ENCODE results near the gene SHROOM3.

SHROOM3 gene

GRCh38 chr4:76513482-76513881 lies 78.5 kb downstream of the SHROOM3 start:
- no peak for ATAC-seq
- TF ChIP-seq PPARA (CRISPR knock-in tag; IDR thresholded peaks at IDR 0.05; ENCODE audit: borderline replicate concordance) (no peak), ZFP3 (CRISPR knock-in tag; IDR thresholded peaks at IDR 0.05) (no peak), ZFP30 (CRISPR knock-in tag; IDR thresholded peaks at IDR 0.05) (no peak), TOX (CRISPR knock-in tag; IDR thresholded peaks at IDR 0.05; ENCODE audit: borderline replicate concordance) (no peak), SNAI2 (CRISPR knock-in tag; IDR thresholded peaks at IDR 0.05) (no peak), ARNTL (CRISPR knock-in tag; IDR thresholded peaks at IDR 0.05; ENCODE audit: borderline replicate concordance, low read depth) (no peak), CSDC2 (CRISPR knock-in tag; IDR thresholded peaks at IDR 0.05) (no peak), BACH2 (CRISPR knock-in tag; IDR thresholded peaks at IDR 0.05; ENCODE audit: borderline replicate concordance) (no peak), PATZ1 (CRISPR knock-in tag; IDR thresholded peaks at IDR 0.05; ENCODE audit: borderline replicate concordance) (no peak), TCF4 (CRISPR knock-in tag; IDR thresholded peaks at IDR 0.05; ENCODE audit: borderline replicate concordance) (no peak), RARB (CRISPR knock-in tag; IDR thresholded peaks at IDR 0.05) (no peak), ZNF8 (CRISPR knock-in tag; IDR thresholded peaks at IDR 0.05) (no peak), ESRRG (CRISPR knock-in tag; IDR thresholded peaks at IDR 0.05) (no peak), ZNF70 (CRISPR knock-in tag; IDR thresholded peaks at IDR 0.05) (no peak), ISL1 (CRISPR knock-in tag; IDR thresholded peaks at IDR 0.05) (no peak)

DNA sequence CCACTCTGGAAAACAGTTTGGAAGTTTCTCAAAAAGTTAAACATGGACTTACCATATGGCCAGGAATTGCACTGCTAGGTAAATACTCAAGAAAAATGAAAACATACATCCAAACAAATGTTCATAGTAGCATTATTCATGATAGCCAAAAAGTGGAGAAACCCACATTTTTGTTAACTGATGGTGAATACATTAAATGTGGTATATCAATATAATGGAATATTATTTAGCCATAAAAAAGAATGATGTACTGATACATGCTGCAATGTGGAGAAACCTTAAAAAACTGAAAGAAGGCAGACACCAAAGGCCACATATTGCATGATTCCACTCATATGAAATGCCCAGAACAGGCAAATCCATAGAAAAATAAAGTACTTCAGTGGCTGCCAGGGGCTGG lies 79.1 kb downstream of the SHROOM3 start:
- ATAC-seq = no peak
- TF ChIP-seq, protein P1, sequence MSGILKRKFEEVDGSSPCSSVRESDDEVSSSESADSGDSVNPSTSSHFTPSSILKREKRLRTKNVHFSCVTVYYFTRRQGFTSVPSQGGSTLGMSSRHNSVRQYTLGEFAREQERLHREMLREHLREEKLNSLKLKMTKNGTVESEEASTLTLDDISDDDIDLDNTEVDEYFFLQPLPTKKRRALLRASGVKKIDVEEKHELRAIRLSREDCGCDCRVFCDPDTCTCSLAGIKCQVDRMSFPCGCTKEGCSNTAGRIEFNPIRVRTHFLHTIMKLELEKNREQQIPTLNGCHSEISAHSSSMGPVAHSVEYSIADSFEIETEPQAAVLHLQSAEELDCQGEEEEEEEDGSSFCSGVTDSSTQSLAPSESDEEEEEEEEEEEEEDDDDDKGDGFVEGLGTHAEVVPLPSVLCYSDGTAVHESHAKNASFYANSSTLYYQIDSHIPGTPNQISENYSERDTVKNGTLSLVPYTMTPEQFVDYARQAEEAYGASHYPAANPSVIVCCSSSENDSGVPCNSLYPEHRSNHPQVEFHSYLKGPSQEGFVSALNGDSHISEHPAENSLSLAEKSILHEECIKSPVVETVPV (CRISPR knock-in tag; IDR thresholded peaks at IDR 0.05) = no peak
- TF ChIP-seq GLIS3 (CRISPR knock-in tag; IDR thresholded peaks at IDR 0.05) (no peak), ZNF8 (CRISPR knock-in tag; IDR thresholded peaks at IDR 0.05) (peak; percentile 97), ZNF70 (CRISPR knock-in tag; IDR thresholded peaks at IDR 0.05) (no peak), PATZ1 (CRISPR knock-in tag; IDR thresholded peaks at IDR 0.05; ENCODE audit: borderline replicate concordance) (no peak), SNAI2 (CRISPR knock-in tag; IDR thresholded peaks at IDR 0.05) (no peak), ARNTL (CRISPR knock-in tag; IDR thresholded peaks at IDR 0.05; ENCODE audit: borderline replicate concordance, low read depth) (no peak)

DNA sequence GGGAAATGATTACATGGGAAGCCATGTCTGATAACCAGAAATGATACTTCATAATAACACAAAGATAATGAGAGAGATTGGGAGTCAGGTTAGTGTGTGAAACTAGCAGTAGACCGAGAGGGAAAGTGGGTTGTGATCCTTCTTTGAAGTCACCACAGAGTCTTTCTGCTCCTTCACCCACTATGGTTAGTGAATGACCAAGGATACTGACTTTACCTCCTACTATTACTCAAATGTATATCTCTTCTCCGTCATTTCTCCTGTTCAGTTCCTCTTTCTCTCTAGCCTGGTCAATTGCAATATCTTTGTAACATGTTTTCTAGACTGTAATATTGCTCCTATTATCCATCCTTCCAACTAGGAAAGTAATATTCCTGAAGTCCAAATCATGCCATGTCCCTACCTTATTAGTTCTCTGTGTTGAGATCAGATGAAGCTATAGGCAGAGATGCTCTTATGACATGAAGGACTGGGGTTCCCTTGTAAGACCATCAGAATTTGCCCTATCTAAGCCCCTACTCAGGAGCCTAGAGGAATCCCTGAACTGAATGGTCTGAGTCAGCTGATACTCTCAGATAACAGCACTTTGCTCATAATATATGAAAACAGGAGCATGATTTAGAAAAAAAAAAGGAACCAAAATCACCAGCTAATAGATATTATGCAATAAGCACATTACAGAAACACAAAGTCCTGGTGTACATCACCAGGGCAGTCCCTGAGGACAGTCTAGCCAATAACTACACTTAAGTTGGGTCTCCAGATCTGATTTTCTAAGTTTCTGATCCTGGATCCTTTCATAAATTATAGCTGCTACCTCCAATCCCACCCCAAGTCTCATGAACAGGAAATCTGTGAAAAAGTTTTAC lies 81.2 kb downstream of the SHROOM3 start:
- ATAC-seq = no peak
- TF ChIP-seq ESRRG (CRISPR knock-in tag; IDR thresholded peaks at IDR 0.05) = no peak
- TF ChIP-seq OSR1 (CRISPR knock-in tag; IDR thresholded peaks at IDR 0.05) = no peak
- TF ChIP-seq, protein P1 (CRISPR knock-in tag; IDR thresholded peaks at IDR 0.05) = no peak
- no peak for TF ChIP-seq ZNF565 (CRISPR knock-in tag; conservative IDR thresholded peaks at IDR 0.05; ENCODE audit: low read depth)
- peak; percentile 47 for TF ChIP-seq ISL1 (CRISPR knock-in tag; IDR thresholded peaks at IDR 0.05)

DNA sequence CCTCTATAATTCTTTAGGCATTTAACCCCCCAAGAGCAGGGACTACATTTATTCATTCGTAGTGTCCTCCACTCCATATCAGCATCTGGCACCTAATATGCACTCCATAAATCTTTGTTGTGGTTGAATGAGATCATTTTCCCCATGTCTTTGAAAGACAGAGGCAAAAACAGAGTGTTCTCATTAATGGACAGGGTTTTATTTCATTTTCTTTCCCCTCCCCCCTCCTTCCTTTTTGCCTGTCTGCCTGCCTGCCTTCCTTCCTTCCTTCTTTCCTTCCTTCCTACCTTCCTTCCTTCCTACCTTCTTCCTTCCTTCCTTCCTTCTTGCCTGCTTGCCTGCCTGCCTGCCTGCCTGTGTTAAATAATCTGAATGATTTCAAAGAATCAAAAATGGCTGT lies 83.2 kb downstream of the SHROOM3 start:
- TF ChIP-seq BACH2 (CRISPR knock-in tag; IDR thresholded peaks at IDR 0.05; ENCODE audit: borderline replicate concordance) = no peak
- no peak for TF ChIP-seq OSR1 (CRISPR knock-in tag; IDR thresholded peaks at IDR 0.05)
- no peak for TF ChIP-seq TSHZ2 (CRISPR knock-in tag; IDR thresholded peaks at IDR 0.05)
- no peak for TF ChIP-seq ZC3H10 (CRISPR knock-in tag; IDR thresholded peaks at IDR 0.05)
- no peak for TF ChIP-seq ZNF8 (CRISPR knock-in tag; IDR thresholded peaks at IDR 0.05)
- TF ChIP-seq PPARA (CRISPR knock-in tag; IDR thresholded peaks at IDR 0.05; ENCODE audit: borderline replicate concordance) = no peak
- no peak for TF ChIP-seq ESRRG (CRISPR knock-in tag; IDR thresholded peaks at IDR 0.05)
- no peak for TF ChIP-seq ZFP3 (CRISPR knock-in tag; IDR thresholded peaks at IDR 0.05)
- ATAC-seq = peak; percentile 62; the same call in 2 of the 3 replicates
